Measurements from ENCODE around the gene FCAMR.

FCAMR gene

DNA sequence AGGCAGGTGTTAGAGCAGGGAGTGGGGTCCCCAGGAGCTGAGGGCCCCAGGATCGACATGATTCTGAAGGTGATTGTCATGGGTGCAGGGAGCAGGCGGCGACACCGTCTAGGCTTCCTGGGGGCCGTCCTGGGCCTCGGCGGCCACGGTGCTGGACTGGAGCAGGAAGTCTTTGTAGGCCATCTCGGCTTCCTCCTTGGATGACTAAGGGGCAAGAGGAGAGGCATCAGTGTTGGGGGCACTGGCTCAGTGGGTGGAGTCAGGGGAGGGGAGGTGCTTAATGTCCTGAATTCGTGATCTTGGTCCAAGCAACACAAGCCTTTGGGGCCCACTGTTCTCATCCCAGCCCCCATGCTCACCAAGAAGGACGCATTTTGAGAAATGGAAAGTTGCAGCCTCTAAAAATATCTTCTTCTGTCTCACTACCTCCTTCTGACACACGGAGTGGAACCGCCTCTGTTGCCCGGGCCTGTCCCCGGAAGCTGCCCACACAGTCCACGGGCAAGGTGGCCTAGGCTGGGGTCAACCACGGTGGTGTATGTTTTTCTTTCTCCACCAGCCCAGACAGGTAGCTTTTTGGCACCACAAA, 40.0 kb downstream of the FCAMR start:
- H3K4me1 ChIP-seq (ENCODE audit: control insufficient read depth, insufficient read depth, low read length): no peaks in the 10 kb centered on the region
- H3K27ac ChIP-seq (ENCODE audit: extremely low read depth, low read depth, low read length): no peak overlapping the region
- ChIA-PET CTCF (interaction anchor here (0.6 to 1.9 kb wide), 5 partner anchors 42 to 414 kb away, joined by 3 to 5 read pairs (median 4); no protein-coding TSS in a partner anchor), POLR2A (no interaction called here)
- TF ChIP-seq ZNF23 (tag by site-specific recombination; IDR thresholded peaks at IDR 0.05; ENCODE audit: borderline replicate concordance) (no peak), ZNF701 (tag by site-specific recombination; IDR thresholded peaks at IDR 0.05) (no peak), ZNF354C (tag by site-specific recombination; IDR thresholded peaks at IDR 0.05; ENCODE audit: borderline replicate concordance, low read depth) (no peak), ZNF776 (tag by site-specific recombination; IDR thresholded peaks at IDR 0.05; ENCODE audit: borderline replicate concordance) (no peak), ZNF223 (tag by site-specific recombination; IDR thresholded peaks at IDR 0.05) (no peak), ZNF544 (tag by site-specific recombination; IDR thresholded peaks at IDR 0.05) (no peak), BCL11A (tag by site-specific recombination; IDR thresholded peaks at IDR 0.05; ENCODE audit: low read depth) (no peak), ZNF248 (tag by site-specific recombination; IDR thresholded peaks at IDR 0.05) (no peak), SCRT2 (tag by site-specific recombination; IDR thresholded peaks at IDR 0.05) (no peak), HOXA7 (CRISPR knock-in tag; IDR thresholded peaks at IDR 0.05; ENCODE audit: borderline replicate concordance) (no peak), ZNF266 (tag by site-specific recombination; IDR thresholded peaks at IDR 0.05; ENCODE audit: low read depth) (no peak), BCL11B (tag by site-specific recombination; IDR thresholded peaks at IDR 0.05; ENCODE audit: low read depth) (no peak)
- TF ChIP-seq, protein P1, sequence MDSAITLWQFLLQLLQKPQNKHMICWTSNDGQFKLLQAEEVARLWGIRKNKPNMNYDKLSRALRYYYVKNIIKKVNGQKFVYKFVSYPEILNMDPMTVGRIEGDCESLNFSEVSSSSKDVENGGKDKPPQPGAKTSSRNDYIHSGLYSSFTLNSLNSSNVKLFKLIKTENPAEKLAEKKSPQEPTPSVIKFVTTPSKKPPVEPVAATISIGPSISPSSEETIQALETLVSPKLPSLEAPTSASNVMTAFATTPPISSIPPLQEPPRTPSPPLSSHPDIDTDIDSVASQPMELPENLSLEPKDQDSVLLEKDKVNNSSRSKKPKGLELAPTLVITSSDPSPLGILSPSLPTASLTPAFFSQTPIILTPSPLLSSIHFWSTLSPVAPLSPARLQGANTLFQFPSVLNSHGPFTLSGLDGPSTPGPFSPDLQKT (IDR thresholded peaks at IDR 0.05; ENCODE audit: borderline replicate concordance, low read depth, low read length): no peak
- TF ChIP-seq, protein P2, sequence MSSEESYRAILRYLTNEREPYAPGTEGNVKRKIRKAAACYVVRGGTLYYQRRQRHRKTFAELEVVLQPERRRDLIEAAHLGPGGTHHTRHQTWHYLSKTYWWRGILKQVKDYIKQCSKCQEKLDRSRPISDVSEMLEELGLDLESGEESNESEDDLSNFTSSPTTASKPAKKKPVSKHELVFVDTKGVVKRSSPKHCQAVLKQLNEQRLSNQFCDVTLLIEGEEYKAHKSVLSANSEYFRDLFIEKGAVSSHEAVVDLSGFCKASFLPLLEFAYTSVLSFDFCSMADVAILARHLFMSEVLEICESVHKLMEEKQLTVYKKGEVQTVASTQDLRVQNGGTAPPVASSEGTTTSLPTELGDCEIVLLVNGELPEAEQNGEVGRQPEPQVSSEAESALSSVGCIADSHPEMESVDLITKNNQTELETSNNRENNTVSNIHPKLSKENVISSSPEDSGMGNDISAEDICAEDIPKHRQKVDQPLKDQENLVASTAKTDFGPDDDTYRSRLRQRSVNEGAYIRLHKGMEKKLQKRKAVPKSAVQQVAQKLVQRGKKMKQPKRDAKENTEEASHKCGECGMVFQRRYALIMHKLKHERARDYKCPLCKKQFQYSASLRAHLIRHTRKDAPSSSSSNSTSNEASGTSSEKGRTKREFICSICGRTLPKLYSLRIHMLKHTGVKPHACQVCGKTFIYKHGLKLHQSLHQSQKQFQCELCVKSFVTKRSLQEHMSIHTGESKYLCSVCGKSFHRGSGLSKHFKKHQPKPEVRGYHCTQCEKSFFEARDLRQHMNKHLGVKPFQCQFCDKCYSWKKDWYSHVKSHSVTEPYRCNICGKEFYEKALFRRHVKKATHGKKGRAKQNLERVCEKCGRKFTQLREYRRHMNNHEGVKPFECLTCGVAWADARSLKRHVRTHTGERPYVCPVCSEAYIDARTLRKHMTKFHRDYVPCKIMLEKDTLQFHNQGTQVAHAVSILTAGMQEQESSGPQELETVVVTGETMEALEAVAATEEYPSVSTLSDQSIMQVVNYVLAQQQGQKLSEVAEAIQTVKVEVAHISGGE (tag by site-specific recombination; conservative IDR thresholded peaks at IDR 0.05; ENCODE audit: low read depth): no peak
- TF ChIP-seq, protein P3, sequence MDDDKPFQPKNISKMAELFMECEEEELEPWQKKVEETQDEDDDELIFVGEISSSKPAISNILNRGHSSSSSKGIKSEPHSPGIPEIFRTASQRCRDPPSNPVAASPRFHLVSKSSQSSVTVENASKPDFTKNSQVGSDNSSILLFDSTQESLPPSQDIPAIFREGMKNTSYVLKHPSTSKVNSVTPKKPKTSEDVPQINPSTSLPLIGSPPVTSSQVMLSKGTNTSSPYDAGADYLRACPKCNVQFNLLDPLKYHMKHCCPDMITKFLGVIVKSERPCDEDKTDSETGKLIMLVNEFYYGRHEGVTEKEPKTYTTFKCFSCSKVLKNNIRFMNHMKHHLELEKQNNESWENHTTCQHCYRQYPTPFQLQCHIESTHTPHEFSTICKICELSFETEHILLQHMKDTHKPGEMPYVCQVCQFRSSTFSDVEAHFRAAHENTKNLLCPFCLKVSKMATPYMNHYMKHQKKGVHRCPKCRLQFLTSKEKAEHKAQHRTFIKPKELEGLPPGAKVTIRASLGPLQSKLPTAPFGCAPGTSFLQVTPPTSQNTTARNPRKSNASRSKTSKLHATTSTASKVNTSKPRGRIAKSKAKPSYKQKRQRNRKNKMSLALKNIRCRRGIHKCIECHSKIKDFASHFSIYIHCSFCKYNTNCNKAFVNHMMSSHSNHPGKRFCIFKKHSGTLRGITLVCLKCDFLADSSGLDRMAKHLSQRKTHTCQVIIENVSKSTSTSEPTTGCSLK (tag by site-specific recombination; IDR thresholded peaks at IDR 0.05): no peak
- TF ChIP-seq, protein P4, sequence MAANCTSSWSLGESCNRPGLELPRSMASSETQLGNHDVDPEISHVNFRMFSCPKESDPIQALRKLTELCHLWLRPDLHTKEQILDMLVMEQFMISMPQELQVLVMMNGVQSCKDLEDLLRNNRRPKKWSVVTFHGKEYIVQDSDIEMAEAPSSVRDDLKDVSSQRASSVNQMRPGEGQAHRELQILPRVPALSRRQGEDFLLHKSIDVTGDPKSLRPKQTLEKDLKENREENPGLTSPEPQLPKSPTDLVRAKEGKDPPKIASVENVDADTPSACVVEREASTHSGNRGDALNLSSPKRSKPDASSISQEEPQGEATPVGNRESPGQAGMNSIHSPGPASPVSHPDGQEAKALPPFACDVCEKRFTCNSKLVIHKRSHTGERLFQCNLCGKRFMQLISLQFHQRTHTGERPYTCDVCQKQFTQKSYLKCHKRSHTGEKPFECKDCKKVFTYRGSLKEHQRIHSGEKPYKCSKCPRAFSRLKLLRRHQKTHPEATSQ (tag by site-specific recombination; IDR thresholded peaks at IDR 0.05): no peak
- TF ChIP-seq, protein P5, sequence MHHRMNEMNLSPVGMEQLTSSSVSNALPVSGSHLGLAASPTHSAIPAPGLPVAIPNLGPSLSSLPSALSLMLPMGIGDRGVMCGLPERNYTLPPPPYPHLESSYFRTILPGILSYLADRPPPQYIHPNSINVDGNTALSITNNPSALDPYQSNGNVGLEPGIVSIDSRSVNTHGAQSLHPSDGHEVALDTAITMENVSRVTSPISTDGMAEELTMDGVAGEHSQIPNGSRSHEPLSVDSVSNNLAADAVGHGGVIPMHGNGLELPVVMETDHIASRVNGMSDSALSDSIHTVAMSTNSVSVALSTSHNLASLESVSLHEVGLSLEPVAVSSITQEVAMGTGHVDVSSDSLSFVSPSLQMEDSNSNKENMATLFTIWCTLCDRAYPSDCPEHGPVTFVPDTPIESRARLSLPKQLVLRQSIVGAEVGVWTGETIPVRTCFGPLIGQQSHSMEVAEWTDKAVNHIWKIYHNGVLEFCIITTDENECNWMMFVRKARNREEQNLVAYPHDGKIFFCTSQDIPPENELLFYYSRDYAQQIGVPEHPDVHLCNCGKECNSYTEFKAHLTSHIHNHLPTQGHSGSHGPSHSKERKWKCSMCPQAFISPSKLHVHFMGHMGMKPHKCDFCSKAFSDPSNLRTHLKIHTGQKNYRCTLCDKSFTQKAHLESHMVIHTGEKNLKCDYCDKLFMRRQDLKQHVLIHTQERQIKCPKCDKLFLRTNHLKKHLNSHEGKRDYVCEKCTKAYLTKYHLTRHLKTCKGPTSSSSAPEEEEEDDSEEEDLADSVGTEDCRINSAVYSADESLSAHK (tag by site-specific recombination; IDR thresholded peaks at IDR 0.05): no peak
- no peaks in the 10 kb centered on the region for H3K9me3 ChIP-seq (ENCODE audit: control insufficient read depth, insufficient read depth, low read depth, low read length)
- no peaks in the 10 kb centered on the region for H3K36me3 ChIP-seq (ENCODE audit: control insufficient read depth in 2 of 2, insufficient read depth in 1 of 2, low read length in 2 of 2)
- no peak overlapping the region for H3K4me3 ChIP-seq (ENCODE audit: low read depth, low read length)

Measured in HEK293 (cell line).